Measurements from ENCODE around the gene IGFBPL1. TPM values are rescaled to one million over a fixed set of nuclear protein-coding genes. Genes with fewer than 3 reads are reported as not detected.

IGFBPL1 gene
- total and polyA plus RNA-seq, 2 experiments from 2014 or later, result 2.0 to 24.2 TPM

DNA sequence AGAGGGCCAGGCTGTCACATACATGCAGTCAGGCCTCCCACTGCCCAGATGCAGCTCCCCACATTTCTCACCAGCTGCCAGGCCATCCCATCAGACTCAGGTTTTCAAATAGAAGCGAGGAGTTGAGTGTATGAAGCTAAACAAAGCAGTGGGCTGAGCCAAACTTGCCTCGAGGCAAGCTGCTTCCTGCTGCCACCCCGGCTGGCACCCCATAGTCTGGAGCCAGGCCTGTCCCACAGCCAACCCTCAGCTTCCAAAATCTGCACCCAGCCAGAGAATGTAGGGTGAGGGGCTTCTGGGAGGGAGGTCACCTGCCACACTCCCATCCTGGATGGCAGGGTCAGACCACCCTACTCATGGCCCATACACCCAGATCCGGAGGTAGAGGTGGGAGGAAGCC lies 54.1 kb downstream of the IGFBPL1 start:
- no peaks in the 10 kb centered on the region for H3K9me3 ChIP-seq (ENCODE audit: low read depth)
- peaks cover 7% of the 10 kb centered on the region for H3K4me1 ChIP-seq (ENCODE audit: low read depth)
- H3K27me3 ChIP-seq, result no peaks in the 10 kb centered on the region
- DNase-seq (ENCODE audit: low read depth in 1 of 2, low spot score in 1 of 2), result no peak
- no peak overlapping the region for H3K27ac ChIP-seq
- H3K4me3 ChIP-seq, result no peak overlapping the region
- H3K36me3 ChIP-seq, result no peaks in the 10 kb centered on the region
- TF ChIP-seq, protein P1, sequence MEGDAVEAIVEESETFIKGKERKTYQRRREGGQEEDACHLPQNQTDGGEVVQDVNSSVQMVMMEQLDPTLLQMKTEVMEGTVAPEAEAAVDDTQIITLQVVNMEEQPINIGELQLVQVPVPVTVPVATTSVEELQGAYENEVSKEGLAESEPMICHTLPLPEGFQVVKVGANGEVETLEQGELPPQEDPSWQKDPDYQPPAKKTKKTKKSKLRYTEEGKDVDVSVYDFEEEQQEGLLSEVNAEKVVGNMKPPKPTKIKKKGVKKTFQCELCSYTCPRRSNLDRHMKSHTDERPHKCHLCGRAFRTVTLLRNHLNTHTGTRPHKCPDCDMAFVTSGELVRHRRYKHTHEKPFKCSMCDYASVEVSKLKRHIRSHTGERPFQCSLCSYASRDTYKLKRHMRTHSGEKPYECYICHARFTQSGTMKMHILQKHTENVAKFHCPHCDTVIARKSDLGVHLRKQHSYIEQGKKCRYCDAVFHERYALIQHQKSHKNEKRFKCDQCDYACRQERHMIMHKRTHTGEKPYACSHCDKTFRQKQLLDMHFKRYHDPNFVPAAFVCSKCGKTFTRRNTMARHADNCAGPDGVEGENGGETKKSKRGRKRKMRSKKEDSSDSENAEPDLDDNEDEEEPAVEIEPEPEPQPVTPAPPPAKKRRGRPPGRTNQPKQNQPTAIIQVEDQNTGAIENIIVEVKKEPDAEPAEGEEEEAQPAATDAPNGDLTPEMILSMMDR (IDR thresholded peaks at IDR 0.05; ENCODE audit: low read depth, low read length), result no peak

- TF ChIP-seq, protein P1 (IDR thresholded peaks at IDR 0.05; ENCODE audit: low read depth, low read length), result no peak
- H3K9me3 ChIP-seq (ENCODE audit: low read depth), result no peaks in the 10 kb centered on the region
- no peak overlapping the region for H3K4me3 ChIP-seq
- no peaks in the 10 kb centered on the region for H3K27me3 ChIP-seq
- H3K36me3 ChIP-seq, result no peaks in the 10 kb centered on the region
- DNase-seq (ENCODE audit: low read depth in 1 of 2, low spot score in 1 of 2), result no peak
- H3K27ac ChIP-seq, result no peak overlapping the region
- no peaks in the 10 kb centered on the region for H3K4me1 ChIP-seq (ENCODE audit: low read depth)
These were observed 55.5 kb downstream of the IGFBPL1 start for GRCh38 chr9:38368731-38369130.

- no peak overlapping the region for H3K27ac ChIP-seq
- no peaks in the 10 kb centered on the region for H3K4me1 ChIP-seq (ENCODE audit: low read depth)
- H3K4me3 ChIP-seq, result no peak overlapping the region
- no peaks in the 10 kb centered on the region for H3K9me3 ChIP-seq (ENCODE audit: low read depth)
- TF ChIP-seq, protein P1 (IDR thresholded peaks at IDR 0.05; ENCODE audit: low read depth, low read length), result no peak
- no peaks in the 10 kb centered on the region for H3K27me3 ChIP-seq
- no peak for DNase-seq (ENCODE audit: low read depth in 1 of 2, low spot score in 1 of 2)
- H3K36me3 ChIP-seq, result no peaks in the 10 kb centered on the region
These were observed 56.4 kb downstream of the IGFBPL1 start for GRCh38 chr9:38367898-38368297.

DNA sequence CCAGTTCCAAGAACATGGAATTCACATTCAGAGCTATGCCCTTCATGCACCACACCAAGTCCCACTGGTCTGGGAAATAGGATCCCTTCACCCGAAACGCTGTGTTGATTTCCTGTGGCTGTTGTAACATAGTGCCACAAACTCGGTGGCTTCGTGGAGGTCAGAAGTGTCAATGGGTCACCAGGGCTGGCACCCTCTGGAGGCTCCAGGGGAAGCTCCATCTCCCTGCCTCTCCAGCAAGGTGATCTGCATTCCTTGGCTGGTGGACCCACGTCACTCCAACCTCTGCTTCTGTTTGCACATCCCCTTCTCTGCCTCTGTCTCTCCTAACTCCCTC lies 60.7 kb downstream of the IGFBPL1 start:
- no peaks in the 10 kb centered on the region for H3K36me3 ChIP-seq
- no peak overlapping the region for H3K27ac ChIP-seq
- H3K27me3 ChIP-seq, result no peaks in the 10 kb centered on the region
- H3K4me1 ChIP-seq (ENCODE audit: low read depth), result peaks cover 6% of the 10 kb centered on the region
- no peaks in the 10 kb centered on the region for H3K9me3 ChIP-seq (ENCODE audit: low read depth)
- TF ChIP-seq, protein P1 (IDR thresholded peaks at IDR 0.05; ENCODE audit: low read depth, low read length), result no peak
- no peak overlapping the region for H3K4me3 ChIP-seq
- no peak for DNase-seq (ENCODE audit: low read depth in 1 of 2, low spot score in 1 of 2)

DNA sequence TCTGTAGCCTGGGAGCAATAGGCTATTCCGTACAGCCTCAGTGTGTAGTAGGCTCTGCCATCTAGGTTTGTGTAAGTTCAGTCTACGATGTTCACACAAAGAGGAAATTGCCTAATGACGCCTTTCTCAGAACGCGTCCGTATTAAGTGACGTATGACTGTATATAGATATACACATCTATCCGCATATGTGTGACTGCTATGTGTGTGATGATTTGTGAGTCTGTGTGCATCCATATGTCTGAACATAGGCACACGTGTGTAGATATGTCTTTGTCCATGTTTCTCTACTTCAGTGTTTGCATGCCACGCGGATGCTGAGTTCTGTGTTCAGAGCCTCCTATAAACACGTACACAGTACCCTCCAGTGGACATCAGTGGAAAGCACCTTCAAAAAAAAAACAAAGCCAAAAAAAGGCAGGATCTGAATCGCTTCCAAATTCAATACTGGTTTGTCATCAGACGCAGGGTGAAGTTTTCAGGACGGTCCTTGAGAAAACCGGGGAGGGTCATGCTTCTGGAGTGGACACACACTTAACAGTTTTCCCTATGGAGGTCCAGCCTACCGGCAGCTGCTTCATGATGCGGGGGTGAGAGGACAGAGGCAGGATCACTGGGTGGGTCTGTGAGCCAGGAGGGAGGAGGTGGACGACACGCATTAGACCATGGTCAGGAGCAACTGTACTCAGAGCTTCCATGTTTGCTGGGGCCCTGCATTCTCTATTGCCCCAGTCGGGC lies 61.2 kb downstream of the IGFBPL1 start:
- Histone ChIP-seq H3K9me3 (ENCODE audit: low read depth) (no peaks in the 10 kb centered on the region), H3K36me3 (no peaks in the 10 kb centered on the region), H3K27me3 (no peaks in the 10 kb centered on the region), H3K4me3 (no peak overlapping the region), H3K27ac (no peak overlapping the region), H3K4me1 (ENCODE audit: low read depth) (peaks cover 6% of the 10 kb centered on the region)
- TF ChIP-seq, protein P1 (IDR thresholded peaks at IDR 0.05; ENCODE audit: low read depth, low read length), result peak; percentile 71
- DNase-seq (ENCODE audit: low read depth in 1 of 2, low spot score in 1 of 2), result peak; percentile 69 to 86

Measured in cardiac muscle cell (in vitro differentiated cells and primary cell).